Neural cell (in vitro differentiated cells): ENCODE measurements around the gene SLC28A3. TPM values are rescaled to one million over a fixed set of nuclear protein-coding genes. Genes with fewer than 3 reads are reported as not detected.

Experiments used
- H2AFZ ChIP-seq: fragments of 200-600, 300-800 bp; sonication (generic), shearing (Covaris generic); 2 replicates; pipeline ENCODE4 v1.6.0; 2014; ENCODE audit warnings: low read depth, mild to moderate bottlenecking, antibody characterized with exemption, low read length, moderate library complexity
- H3F3A ChIP-seq: fragments of 200-600 bp; shearing (Covaris generic); 2 replicates; pipeline ENCODE4 v1.6.1; 2016; ENCODE audit warnings: mild to moderate bottlenecking, moderate library complexity, mixed read lengths, antibody characterized with exemption, low read length; ENCODE audit not compliant: insufficient read depth, poor library complexity, severe bottlenecking
- H3K27ac ChIP-seq: fragments of 200-600, 300-800 bp; sonication (generic), shearing (Covaris generic); 2 replicates; pipeline ENCODE4 v1.5.1; 2014; ENCODE audit warnings: mild to moderate bottlenecking, low read length, moderate library complexity
- H3K27me3 ChIP-seq: fragments of 300-800, 200-600 bp; sonication (generic), shearing (Covaris generic); 2 replicates; pipeline ENCODE4 v1.6.0; 2014; ENCODE audit warnings: mild to moderate bottlenecking, low read depth, low read length, moderate library complexity; ENCODE audit not compliant: insufficient read depth
- H3K36me3 ChIP-seq: fragments of 300-800, 200-600 bp; sonication (generic), shearing (Covaris generic); 2 replicates; pipeline ENCODE4 v1.5.1; 2014; ENCODE audit warnings: mild to moderate bottlenecking, antibody characterized with exemption, low read length, moderate library complexity; ENCODE audit not compliant: insufficient read depth
- H3K4me2 ChIP-seq: fragments of 300-800, 200-600 bp; sonication (generic), shearing (Covaris generic); 2 replicates; pipeline ENCODE4 v1.6.0; 2014; ENCODE audit warnings: mild to moderate bottlenecking, low read length
- H3K4me3 ChIP-seq: fragments of 300-800, 200-600 bp; sonication (generic), shearing (Covaris generic); 2 replicates; pipeline ENCODE4 v1.5.1; 2014; ENCODE audit warnings: mild to moderate bottlenecking, low read length, moderate library complexity
- H3K79me2 ChIP-seq: fragments of 200-600 bp; shearing (Covaris generic); replicated peaks from 2 replicates; pipeline ENCODE4 v1.6.0; 2014; ENCODE audit warnings: mild to moderate bottlenecking, low read length, moderate library complexity; ENCODE audit not compliant: insufficient read depth
- H3K9ac ChIP-seq: fragments of 300-800, 200-600 bp; sonication (generic), shearing (Covaris generic); 2 replicates; pipeline ENCODE4 v1.6.1; 2016; ENCODE audit warnings: mild to moderate bottlenecking, low read length, mixed read lengths
- H3K9me2 ChIP-seq: fragments of 200-600 bp; shearing (Covaris generic); 2 replicates; pipeline ENCODE4 v1.6.1; 2016; ENCODE audit warnings: mild to moderate bottlenecking, low read length, mixed read lengths; ENCODE audit not compliant: insufficient read depth
- H3K9me3 ChIP-seq: fragments of 200-600, 300-800 bp; sonication (generic), shearing (Covaris generic); 2 replicates; pipeline ENCODE4 v1.6.1; 2016; ENCODE audit warnings: mild to moderate bottlenecking, mixed run types, low read length, moderate library complexity, mixed read lengths
- H4K20me1 ChIP-seq: fragments of 200-600 bp; shearing (Covaris generic); 2 replicates; pipeline ENCODE4 v1.6.1; 2016; ENCODE audit warnings: mild to moderate bottlenecking, mixed run types; ENCODE audit not compliant: insufficient read depth
- CTCF ChIP-seq: fragments of 450-650 bp; IDR thresholded peaks from 2 replicates; pipeline ENCODE4 v1.5.1; 2014; ENCODE audit warnings: antibody characterized with exemption, mild to moderate bottlenecking, moderate library complexity; ENCODE audit not compliant: poor library complexity, severe bottlenecking
- EP300 ChIP-seq: fragments of 450-650 bp; conservative IDR thresholded peaks from 2 replicates; pipeline ENCODE4 v1.6.1; 2014; ENCODE audit warnings: antibody characterized with exemption, mild to moderate bottlenecking, moderate library complexity; ENCODE audit not compliant: poor library complexity, severe bottlenecking
- EZH2 ChIP-seq: fragments of 200-600, 300-800 bp; shearing (Covaris generic), sonication (generic); IDR thresholded peaks from 2 replicates; pipeline ENCODE4 v1.6.1; 2014; ENCODE audit warnings: antibody characterized with exemption, low read length, borderline replicate concordance, mild to moderate bottlenecking; ENCODE audit not compliant: insufficient read depth, poor library complexity, severe bottlenecking
- MXI1 ChIP-seq: fragments of 450-650 bp; conservative IDR thresholded peaks from 2 replicates; pipeline ENCODE4 v1.6.1; 2014; ENCODE audit warnings: antibody characterized with exemption, mild to moderate bottlenecking; ENCODE audit not compliant: poor library complexity, severe bottlenecking
- POLR2AphosphoS5 ChIP-seq: IDR thresholded peaks from 2 replicates; pipeline ENCODE4 v1.6.1; 2012
- RAD21 ChIP-seq: fragments of 450-650 bp; conservative IDR thresholded peaks from 2 replicates; pipeline ENCODE4 v1.6.1; 2014; ENCODE audit warnings: antibody characterized with exemption, mild to moderate bottlenecking, moderate library complexity
- REST ChIP-seq: IDR thresholded peaks from 2 replicates; pipeline ENCODE4 v1.6.1; 2012; ENCODE audit warnings: borderline replicate concordance
- SMC3 ChIP-seq: fragments of 450-650 bp; conservative IDR thresholded peaks from 2 replicates; pipeline ENCODE4 v1.6.1; 2014; ENCODE audit warnings: antibody characterized with exemption, mild to moderate bottlenecking, moderate library complexity; ENCODE audit not compliant: poor library complexity
- TAF1 ChIP-seq: IDR thresholded peaks from 2 replicates; pipeline ENCODE4 v1.6.1; 2012; ENCODE audit warnings: low read depth
- polyA plus RNA-seq: library from polyadenylated mRNA; depleted of rRNA; stranded (reverse); fragments of >200 nt; gene quantifications from 2 replicates; pipeline ENCODE4 v1.2.3, GENCODE V29; 2014

SLC28A3 gene
- polyA plus RNA-seq, 1 donor from 2014 or later, result not detected

- H3K79me2 ChIP-seq, result no peaks in the 10 kb centered on the region
- no peaks in the 10 kb centered on the region for H3K9me3 ChIP-seq
- peak overlapping the region; percentile 46 for H3K27ac ChIP-seq
- TF ChIP-seq REST (peak; percentile 81), POLR2AphosphoS5 (peak; percentile 48), TAF1 (no peak), EP300 (peak; percentile 71)
- H3K4me3 ChIP-seq, result peak overlapping the region; percentile 23
- H3K27me3 ChIP-seq, result no peaks in the 10 kb centered on the region
- no peaks in the 10 kb centered on the region for H3F3A ChIP-seq
- H2AFZ ChIP-seq, result no peak overlapping the region
- H3K36me3 ChIP-seq, result no peaks in the 10 kb centered on the region
- H3K9ac ChIP-seq, result no peak overlapping the region
- no peaks in the 10 kb centered on the region for H3K9me2 ChIP-seq
- H4K20me1 ChIP-seq, result no peaks in the 10 kb centered on the region
- no peak overlapping the region for H3K4me2 ChIP-seq
These were observed 110.0 kb downstream of the SLC28A3 start for GRCh38 chr9:84230355-84231145.

GRCh38 chr9:84229191-84229590 is 111.4 kb downstream of the SLC28A3 start:
- no peaks in the 10 kb centered on the region for H3F3A ChIP-seq

More at GRCh38 chr9:84229191-84229590, 111.4 kb downstream of the SLC28A3 start:
- Histone ChIP-seq H3K36me3 (no peaks in the 10 kb centered on the region), H3K27me3 (no peaks in the 10 kb centered on the region), H3K9me3 (no peaks in the 10 kb centered on the region), H3K9ac (no peak overlapping the region), H3K4me2 (no peak overlapping the region), H3K27ac (no peak overlapping the region), H3K9me2 (no peaks in the 10 kb centered on the region), H3K79me2 (no peaks in the 10 kb centered on the region), H2AFZ (no peak overlapping the region), H3K4me3 (no peak overlapping the region), H4K20me1 (no peaks in the 10 kb centered on the region)
- no peak for TF ChIP-seq POLR2AphosphoS5
- no peak for TF ChIP-seq TAF1
- no peak for TF ChIP-seq CTCF
- TF ChIP-seq SMC3, result no peak
- TF ChIP-seq EZH2, result no peak
- no peak for TF ChIP-seq REST
- no peak for TF ChIP-seq RAD21
- TF ChIP-seq MXI1, result no peak
- no peak for TF ChIP-seq EP300
